DND-41 (cell line): ENCODE results near the gene ASIC4.

Experiments
- EZH2 ChIP-seq: IDR thresholded peaks from 3 replicates; pipeline ENCODE4 v1.6.1; 2012; ENCODE audit warnings: borderline replicate concordance, low read depth, mild to moderate bottlenecking, moderate library complexity, low read length, inconsistent platforms; ENCODE audit not compliant: severe bottlenecking
- TF ChIP-seq, protein P1 (sequence below): IDR thresholded peaks from 2 replicates; pipeline ENCODE4 v1.5.1; 2012; ENCODE audit warnings: borderline replicate concordance, low read length, moderate library complexity, mild to moderate bottlenecking; ENCODE audit not compliant: poor library complexity, severe bottlenecking; ENCODE audit errors: extremely low read depth

DNA sequence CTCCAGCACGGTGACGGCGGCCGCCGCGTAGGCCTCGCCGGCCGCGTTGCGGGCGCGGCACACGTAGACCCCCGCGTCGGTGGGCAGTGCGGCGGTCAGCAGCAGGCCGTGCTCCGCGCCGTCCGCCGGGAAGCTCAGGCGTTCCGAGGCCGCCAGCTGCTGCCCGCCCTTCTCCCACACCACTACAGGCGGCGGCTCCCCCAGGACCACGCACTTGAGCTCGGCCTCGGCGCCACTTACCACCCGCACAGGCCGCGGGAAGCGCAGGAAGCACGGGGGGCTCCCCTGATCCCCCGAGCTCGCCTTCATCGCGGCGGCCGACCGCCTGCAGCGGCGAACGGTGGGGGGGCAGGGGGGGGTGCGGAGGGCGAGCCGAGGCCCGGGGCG is 56.6 kb downstream of the ASIC4 start:
- TF ChIP-seq, protein P1, sequence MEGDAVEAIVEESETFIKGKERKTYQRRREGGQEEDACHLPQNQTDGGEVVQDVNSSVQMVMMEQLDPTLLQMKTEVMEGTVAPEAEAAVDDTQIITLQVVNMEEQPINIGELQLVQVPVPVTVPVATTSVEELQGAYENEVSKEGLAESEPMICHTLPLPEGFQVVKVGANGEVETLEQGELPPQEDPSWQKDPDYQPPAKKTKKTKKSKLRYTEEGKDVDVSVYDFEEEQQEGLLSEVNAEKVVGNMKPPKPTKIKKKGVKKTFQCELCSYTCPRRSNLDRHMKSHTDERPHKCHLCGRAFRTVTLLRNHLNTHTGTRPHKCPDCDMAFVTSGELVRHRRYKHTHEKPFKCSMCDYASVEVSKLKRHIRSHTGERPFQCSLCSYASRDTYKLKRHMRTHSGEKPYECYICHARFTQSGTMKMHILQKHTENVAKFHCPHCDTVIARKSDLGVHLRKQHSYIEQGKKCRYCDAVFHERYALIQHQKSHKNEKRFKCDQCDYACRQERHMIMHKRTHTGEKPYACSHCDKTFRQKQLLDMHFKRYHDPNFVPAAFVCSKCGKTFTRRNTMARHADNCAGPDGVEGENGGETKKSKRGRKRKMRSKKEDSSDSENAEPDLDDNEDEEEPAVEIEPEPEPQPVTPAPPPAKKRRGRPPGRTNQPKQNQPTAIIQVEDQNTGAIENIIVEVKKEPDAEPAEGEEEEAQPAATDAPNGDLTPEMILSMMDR, result no peak
- TF ChIP-seq EZH2, result no peak
